Right atrium auricular region (tissue), 2 donors: ENCODE results near the gene ITSN2. TPM values are rescaled to one million over a fixed set of nuclear protein-coding genes. Genes with fewer than 3 reads are reported as not detected.
A peak's percentile ranks its signal among the peaks of the same experiment; 100 is the strongest.

Source experiments
- DNase-seq: peaks from one replicate; pipeline ENCODE4 v3.0.0-alpha.2; 2019; ENCODE audit warnings: low spot score
- H3K27ac ChIP-seq, 2 donors: fragments of 200-600 bp; sonication (generic); 1 replicate in 1 of 2; 2 replicates in 1 of 2; pipeline ENCODE4 v1.5.1; 2016 to 2019
- H3K27me3 ChIP-seq, 2 donors: fragments of 200-600 bp; sonication (generic); one replicate each; pipeline versions ENCODE4 v1.5.1 to v1.6.0; 2017 to 2019
- H3K36me3 ChIP-seq: fragments of 200-600 bp; sonication (generic); one replicate; pipeline ENCODE4 v1.5.1; 2016
- H3K4me1 ChIP-seq, 2 donors: fragments of 200-600 bp; sonication (generic); one replicate each; pipeline versions ENCODE4 v1.5.1 to v1.6.0; 2017 to 2019
- H3K4me3 ChIP-seq, 2 donors: fragments of 200-600 bp; sonication (generic); 1 replicate in 1 of 2; 2 replicates in 1 of 2; pipeline ENCODE4 v1.5.1; 2017 to 2019; ENCODE audit warnings: mild to moderate bottlenecking in 1 of 2, moderate library complexity in 1 of 2
- H3K9me3 ChIP-seq, 2 donors: fragments of 200-600 bp; sonication (generic); one replicate each; pipeline ENCODE4 v1.5.1; 2019
- CTCF ChIP-seq, 2 donors: fragments of 200-600 bp; sonication (generic); IDR thresholded peaks; one replicate each; pipeline ENCODE4 v1.5.1; 2019; ENCODE audit warnings: antibody characterized with exemption in 2 of 2
- total RNA-seq, 2 donors: library from RNA; depleted of rRNA; stranded (reverse); fragments of >200 nt; gene quantifications; one replicate each; pipeline ENCODE4 v1.1.0, GENCODE V29; 2016

Gene ITSN2
- total RNA-seq, 2 donors from 2014 or later, result 40.1 to 40.4 TPM

- no peak for TF ChIP-seq CTCF (IDR thresholded peaks at IDR 0.05)
- DNase-seq, result no peak
Measured at GRCh38 chr2:24385366-24385765, 25.0 kb upstream of the ITSN2 start.

GRCh38 chr2:24382363-24383073 is 22.2 kb upstream of the ITSN2 start:
- no peaks in the 10 kb centered on the region for H3K27me3 ChIP-seq
- no peaks in the 10 kb centered on the region for H3K4me1 ChIP-seq
- no peak for DNase-seq
- TF ChIP-seq CTCF (IDR thresholded peaks at IDR 0.05), result peak; percentile 89 to 92
- no peaks in the 10 kb centered on the region for H3K9me3 ChIP-seq
- no peak overlapping the region for H3K27ac ChIP-seq
- H3K36me3 ChIP-seq, result no peaks in the 10 kb centered on the region
- no peak overlapping the region for H3K4me3 ChIP-seq

More at GRCh38 chr2:24385366-24385765, 25.0 kb upstream of the ITSN2 start:
- no peaks in the 10 kb centered on the region for H3K4me1 ChIP-seq
- H3K27me3 ChIP-seq, result no peaks in the 10 kb centered on the region
- no peaks in the 10 kb centered on the region for H3K36me3 ChIP-seq
- H3K4me3 ChIP-seq, result no peak overlapping the region
- H3K27ac ChIP-seq, result no peak overlapping the region
- no peaks in the 10 kb centered on the region for H3K9me3 ChIP-seq

GRCh38 chr2:24380820-24381219 is 20.5 kb upstream of the ITSN2 start:
- Histone ChIP-seq H3K27me3 (no peaks in the 10 kb centered on the region), H3K27ac (no peak overlapping the region), H3K36me3 (no peaks in the 10 kb centered on the region), H3K4me3 (no peak overlapping the region), H3K9me3 (no peaks in the 10 kb centered on the region), H3K4me1 (no peaks in the 10 kb centered on the region)
- no peak for DNase-seq
- TF ChIP-seq CTCF (IDR thresholded peaks at IDR 0.05), result no peak

GRCh38 chr2:24375349-24376087 is 15.2 kb upstream of the ITSN2 start:
- no peak overlapping the region for H3K27ac ChIP-seq
- no peak for TF ChIP-seq CTCF (IDR thresholded peaks at IDR 0.05)
- H3K9me3 ChIP-seq, result no peaks in the 10 kb centered on the region
- H3K27me3 ChIP-seq, result no peaks in the 10 kb centered on the region
- no peak for DNase-seq
- no peak overlapping the region for H3K4me3 ChIP-seq
- H3K4me1 ChIP-seq, result no peaks in the 10 kb centered on the region
- H3K36me3 ChIP-seq, result no peaks in the 10 kb centered on the region

GRCh38 chr2:24374301-24374700 is 14.0 kb upstream of the ITSN2 start:
- H3K27ac ChIP-seq, result no peak overlapping the region
- H3K4me1 ChIP-seq, result no peaks in the 10 kb centered on the region
- no peaks in the 10 kb centered on the region for H3K9me3 ChIP-seq
- no peak for DNase-seq
- no peaks in the 10 kb centered on the region for H3K27me3 ChIP-seq
- H3K4me3 ChIP-seq, result no peak overlapping the region
- no peaks in the 10 kb centered on the region for H3K36me3 ChIP-seq
- TF ChIP-seq CTCF (IDR thresholded peaks at IDR 0.05), result no peak
